ENCODE measurements around the gene PLA2G4F.

The PLA2G4F gene

GRCh38 chr15:42182328-42182886 lies 26.0 kb upstream of the PLA2G4F start:
- H3K4me1 ChIP-seq = no peaks in the 10 kb centered on the region
- H2AFZ ChIP-seq = no peak overlapping the region
- no peak for TF ChIP-seq CTCF (IDR thresholded peaks at IDR 0.05)
- no peak overlapping the region for H3K4me2 ChIP-seq (ENCODE audit: low read length)
- H3K9ac ChIP-seq = no peak overlapping the region
- no peaks in the 10 kb centered on the region for H3K27me3 ChIP-seq (ENCODE audit: control insufficient read depth, insufficient read depth, low read length)
- no peaks in the 10 kb centered on the region for H3K79me2 ChIP-seq
- no peaks in the 10 kb centered on the region for H3K36me3 ChIP-seq (ENCODE audit: control insufficient read depth, insufficient read depth, low read length)
- H3K27ac ChIP-seq = no peak overlapping the region
- no peak overlapping the region for H3K4me3 ChIP-seq (ENCODE audit: low read depth, low read length)
- no peaks in the 10 kb centered on the region for H3K9me3 ChIP-seq (ENCODE audit: control insufficient read depth, low read length)

- no peaks in the 10 kb centered on the region for H3K27me3 ChIP-seq (ENCODE audit: control insufficient read depth, insufficient read depth, low read length)
These were observed 21.6 kb upstream of the PLA2G4F start for GRCh38 chr15:42178056-42178455.

GRCh38 chr15:42175671-42176070 lies 19.2 kb upstream of the PLA2G4F start:
- TF ChIP-seq CTCF (IDR thresholded peaks at IDR 0.05) = no peak
- Histone ChIP-seq H2AFZ (no peak overlapping the region), H3K79me2 (no peaks in the 10 kb centered on the region), H3K4me1 (no peaks in the 10 kb centered on the region), H3K27ac (no peak overlapping the region), H3K4me2 (ENCODE audit: low read length) (no peak overlapping the region), H3K27me3 (ENCODE audit: control insufficient read depth, insufficient read depth, low read length) (no peaks in the 10 kb centered on the region), H3K4me3 (ENCODE audit: low read depth, low read length) (no peak overlapping the region), H3K9ac (no peak overlapping the region), H3K9me3 (ENCODE audit: control insufficient read depth, low read length) (no peaks in the 10 kb centered on the region), H3K36me3 (ENCODE audit: control insufficient read depth, insufficient read depth, low read length) (no peaks in the 10 kb centered on the region)

More at GRCh38 chr15:42178056-42178455, 21.6 kb upstream of the PLA2G4F start:
- no peaks in the 10 kb centered on the region for H3K79me2 ChIP-seq
- no peaks in the 10 kb centered on the region for H3K36me3 ChIP-seq (ENCODE audit: control insufficient read depth, insufficient read depth, low read length)
- H2AFZ ChIP-seq = no peak overlapping the region
- no peak overlapping the region for H3K9ac ChIP-seq
- no peak overlapping the region for H3K4me2 ChIP-seq (ENCODE audit: low read length)
- no peaks in the 10 kb centered on the region for H3K4me1 ChIP-seq
- H3K27ac ChIP-seq = no peak overlapping the region
- no peak for TF ChIP-seq CTCF (IDR thresholded peaks at IDR 0.05)
- H3K4me3 ChIP-seq (ENCODE audit: low read depth, low read length) = no peak overlapping the region
- H3K9me3 ChIP-seq (ENCODE audit: control insufficient read depth, low read length) = no peaks in the 10 kb centered on the region

GRCh38 chr15:42172475-42172874 lies 16.0 kb upstream of the PLA2G4F start:
- no peaks in the 10 kb centered on the region for H3K79me2 ChIP-seq
- no peak for TF ChIP-seq CTCF (IDR thresholded peaks at IDR 0.05)
- H3K36me3 ChIP-seq (ENCODE audit: control insufficient read depth, insufficient read depth, low read length) = no peaks in the 10 kb centered on the region
- no peaks in the 10 kb centered on the region for H3K9me3 ChIP-seq (ENCODE audit: control insufficient read depth, low read length)
- no peak overlapping the region for H3K9ac ChIP-seq
- H3K4me3 ChIP-seq (ENCODE audit: low read depth, low read length) = no peak overlapping the region
- H2AFZ ChIP-seq = no peak overlapping the region
- no peak overlapping the region for H3K4me2 ChIP-seq (ENCODE audit: low read length)
- H3K27ac ChIP-seq = no peak overlapping the region
- H3K27me3 ChIP-seq (ENCODE audit: control insufficient read depth, insufficient read depth, low read length) = no peaks in the 10 kb centered on the region
- H3K4me1 ChIP-seq = no peaks in the 10 kb centered on the region

- H3K9ac ChIP-seq = no peak overlapping the region
- H2AFZ ChIP-seq = no peak overlapping the region
- H3K79me2 ChIP-seq = no peaks in the 10 kb centered on the region
- TF ChIP-seq CTCF (IDR thresholded peaks at IDR 0.05) = no peak
- no peaks in the 10 kb centered on the region for H3K36me3 ChIP-seq (ENCODE audit: control insufficient read depth, insufficient read depth, low read length)
- no peaks in the 10 kb centered on the region for H3K9me3 ChIP-seq (ENCODE audit: control insufficient read depth, low read length)
- H3K4me1 ChIP-seq = no peaks in the 10 kb centered on the region
- H3K27me3 ChIP-seq (ENCODE audit: control insufficient read depth, insufficient read depth, low read length) = no peaks in the 10 kb centered on the region
- H3K4me2 ChIP-seq (ENCODE audit: low read length) = no peak overlapping the region
- H3K4me3 ChIP-seq (ENCODE audit: low read depth, low read length) = no peak overlapping the region
- H3K27ac ChIP-seq = no peak overlapping the region
These were observed 15.4 kb upstream of the PLA2G4F start for GRCh38 chr15:42171795-42172194.
